Measurements from ENCODE around the gene LANCL2.
"Not testable (repeated sequence)": the region's sequence is repeated elsewhere in the genome, so short reads cannot be mapped to it uniquely, and the experiment has no call there.

Gene LANCL2

GRCh38 chr7:55363386-55364170 lies 1.6 kb upstream of the LANCL2 start:
- DNase-seq: no peak

GRCh38 chr7:55365675-55366460 lies 731 bp downstream of the LANCL2 start:
- peak; percentile 97 for DNase-seq

- DNase-seq: peak; percentile 64
These were observed 1.4 kb downstream of the LANCL2 start for GRCh38 chr7:55366461-55367070.

- DNase-seq: no peak
These were observed 2.2 kb downstream of the LANCL2 start for GRCh38 chr7:55367283-55367840.

- no peak for DNase-seq
These were observed 4.6 kb downstream of the LANCL2 start for GRCh38 chr7:55369427-55370400.

GRCh38 chr7:55374213-55374612 lies 9.1 kb downstream of the LANCL2 start:
- no peak for DNase-seq

GRCh38 chr7:55375237-55375636 lies 10.1 kb downstream of the LANCL2 start:
- DNase-seq: no peak

GRCh38 chr7:55377162-55377817 lies 12.2 kb downstream of the LANCL2 start:
- DNase-seq: no peak

- DNase-seq: peak; percentile 53
These were observed 14.1 kb downstream of the LANCL2 start for GRCh38 chr7:55379285-55379684.

- no peak for DNase-seq
These were observed 16.1 kb downstream of the LANCL2 start for GRCh38 chr7:55381189-55381588.

- DNase-seq: no peak
These were observed 16.6 kb downstream of the LANCL2 start for GRCh38 chr7:55381696-55382095.

- DNase-seq: no peak
These were observed 17.1 kb downstream of the LANCL2 start for GRCh38 chr7:55382251-55382650.

- no peak for DNase-seq
These were observed 21.4 kb downstream of the LANCL2 start for GRCh38 chr7:55386541-55386940.

- peak; percentile 55 for DNase-seq
These were observed 22.2 kb downstream of the LANCL2 start for GRCh38 chr7:55387062-55387965.

GRCh38 chr7:55396233-55396785 lies 31.2 kb downstream of the LANCL2 start:
- no peak for DNase-seq

- no peak for DNase-seq
These were observed 32.5 kb downstream of the LANCL2 start for GRCh38 chr7:55397617-55398016.

- no peak for DNase-seq
These were observed 35.1 kb downstream of the LANCL2 start for GRCh38 chr7:55400191-55400590.

- not testable (repeated sequence) for DNase-seq
These were observed 37.4 kb downstream of the LANCL2 start for GRCh38 chr7:55402506-55402905.

GRCh38 chr7:55405856-55406541 lies 40.9 kb downstream of the LANCL2 start:
- no peak for DNase-seq

All from hematopoietic multipotent progenitor cell treated with erythropoietin and hydrocortisone succinate and interleukin-3 and kit ligand, for 4 days (in vitro differentiated cells).